HEK293 (cell line): ENCODE results near the gene WDR82.

Experiments used
- CTCF ChIA-PET: fragments of 350-600 bp; formaldehyde crosslinking; extraction: SDS; loops from one replicate; lab custom pipeline; 2021; ENCODE audit warnings: antibody characterized with exemption; lab: Yijun Ruan, JAX
- POLR2A ChIA-PET: fragments of 300-600 bp; formaldehyde crosslinking; extraction: SDS; loops from one replicate; lab custom pipeline; 2020; ENCODE audit warnings: antibody characterized with exemption, inconsistent platforms; lab: Yijun Ruan, JAX
- H3K27ac ChIP-seq: fragments of 200-500 bp; sonication (Bioruptor generic); 2 replicates; pipeline ENCODE4 v1.5.1; 2014; ENCODE audit warnings: low read depth, low read length, control low read depth, inconsistent platforms; ENCODE audit errors: extremely low read depth
- H3K36me3 ChIP-seq, 2 experiments: fragments of 200-500 bp in 1 of 2; sonication (Bioruptor generic) in 1 of 2; 1 replicate in 1 of 2; 2 replicates in 1 of 2; pipeline ENCODE4 v1.5.1; 2014 to 2017; ENCODE audit warnings: inconsistent platforms in 2 of 2, low read length in 2 of 2; ENCODE audit not compliant: control insufficient read depth in 2 of 2, insufficient read depth in 1 of 2
- H3K4me1 ChIP-seq: fragments of 200-500 bp; sonication (Bioruptor generic); 2 replicates; pipeline ENCODE4 v1.5.1; 2014; ENCODE audit warnings: mild to moderate bottlenecking, low read length, inconsistent platforms; ENCODE audit not compliant: control insufficient read depth, insufficient read depth
- H3K4me3 ChIP-seq: 2 replicates; pipeline ENCODE4 v1.5.1; 2011; ENCODE audit warnings: low read depth, mild to moderate bottlenecking, control low read depth, low read length, moderate library complexity
- H3K9me3 ChIP-seq: fragments of 200-500 bp; sonication (Bioruptor generic); 2 replicates; pipeline ENCODE4 v1.5.1; 2014; ENCODE audit warnings: low read depth, low read length, inconsistent platforms; ENCODE audit not compliant: control insufficient read depth, insufficient read depth
- GLIS2 ChIP-seq: fragments of 450-650 bp; formaldehyde crosslinking; IDR thresholded peaks from 2 replicates; pipeline ENCODE4 v1.5.1; 2016; ENCODE audit warnings: missing biosample characterization, missing genetic modification characterization
- SCRT2 ChIP-seq: fragments of 450-650 bp; formaldehyde crosslinking; IDR thresholded peaks from 2 replicates; pipeline ENCODE4 v1.5.1; 2016; ENCODE audit warnings: missing biosample characterization, missing genetic modification characterization
- SETDB1 ChIP-seq: IDR thresholded peaks from one replicate; pipeline ENCODE4 v1.6.1; 2017; ENCODE audit warnings: mild to moderate bottlenecking, low read length, moderate library complexity, mixed read lengths; ENCODE audit not compliant: insufficient read length
- SP2 ChIP-seq: fragments of 450-650 bp; formaldehyde crosslinking; IDR thresholded peaks from 2 replicates; pipeline ENCODE4 v1.5.1; 2016; ENCODE audit warnings: missing biosample characterization, missing genetic modification characterization
- TRIM28 ChIP-seq: IDR thresholded peaks from 2 replicates; pipeline ENCODE4 v1.6.1; 2011; ENCODE audit warnings: low read length, control low read depth, borderline replicate concordance
- ZBTB17 ChIP-seq: fragments of 450-650 bp; formaldehyde crosslinking; IDR thresholded peaks from 2 replicates; pipeline ENCODE4 v1.5.1; 2016; ENCODE audit warnings: missing biosample characterization, missing genetic modification characterization
- ZFHX2 ChIP-seq: fragments of 450-650 bp; formaldehyde crosslinking; conservative IDR thresholded peaks from 2 replicates; pipeline ENCODE4 v1.5.1; 2016; ENCODE audit warnings: missing biosample characterization, missing genetic modification characterization
- ZFP69B ChIP-seq: fragments of 450-650 bp; formaldehyde crosslinking; IDR thresholded peaks from 2 replicates; pipeline ENCODE4 v1.5.1; 2016; ENCODE audit warnings: missing biosample characterization, missing genetic modification characterization
- ZNF155 ChIP-seq: fragments of 450-650 bp; formaldehyde crosslinking; IDR thresholded peaks from 2 replicates; pipeline ENCODE4 v1.5.1; 2016; ENCODE audit warnings: missing biosample characterization, missing genetic modification characterization
- ZNF16 ChIP-seq: fragments of 450-650 bp; formaldehyde crosslinking; IDR thresholded peaks from 2 replicates; pipeline ENCODE4 v1.5.1; 2016; ENCODE audit warnings: low read depth, missing biosample characterization, missing genetic modification characterization
- ZNF302 ChIP-seq: fragments of 450-650 bp; formaldehyde crosslinking; IDR thresholded peaks from 2 replicates; pipeline ENCODE4 v1.5.1; 2016; ENCODE audit warnings: missing biosample characterization, missing genetic modification characterization, low read depth
- ZNF416 ChIP-seq: fragments of 450-650 bp; formaldehyde crosslinking; IDR thresholded peaks from 2 replicates; pipeline ENCODE4 v1.5.1; 2016; ENCODE audit warnings: missing biosample characterization, missing genetic modification characterization
- ZNF488 ChIP-seq: fragments of 450-650 bp; formaldehyde crosslinking; IDR thresholded peaks from 2 replicates; pipeline ENCODE4 v1.5.1; 2016; ENCODE audit warnings: missing biosample characterization, missing genetic modification characterization
- ZNF501 ChIP-seq: fragments of 450-650 bp; formaldehyde crosslinking; IDR thresholded peaks from 2 replicates; pipeline ENCODE4 v1.5.1; 2016; ENCODE audit warnings: missing biosample characterization, missing genetic modification characterization
- ZNF529 ChIP-seq: fragments of 450-650 bp; formaldehyde crosslinking; IDR thresholded peaks from 2 replicates; pipeline ENCODE4 v1.5.1; 2017; ENCODE audit warnings: missing genetic modification characterization, missing biosample characterization; ENCODE audit not compliant: insufficient replicate concordance
- ZNF623 ChIP-seq: fragments of 450-650 bp; formaldehyde crosslinking; IDR thresholded peaks from 2 replicates; pipeline ENCODE4 v1.5.1; 2016; ENCODE audit warnings: missing biosample characterization, missing genetic modification characterization
- ZNF624 ChIP-seq: fragments of 450-650 bp; formaldehyde crosslinking; IDR thresholded peaks from 2 replicates; pipeline ENCODE4 v1.5.1; 2017; ENCODE audit warnings: missing biosample characterization, missing genetic modification characterization
- ZNF629 ChIP-seq: fragments of 450-650 bp; formaldehyde crosslinking; IDR thresholded peaks from 2 replicates; pipeline ENCODE4 v1.5.1; 2017; ENCODE audit warnings: missing biosample characterization, missing genetic modification characterization
- ZNF664 ChIP-seq: fragments of 450-650 bp; formaldehyde crosslinking; IDR thresholded peaks from 2 replicates; pipeline ENCODE4 v1.5.1; 2016; ENCODE audit warnings: missing biosample characterization, missing genetic modification characterization
- ZNF707 ChIP-seq: fragments of 450-650 bp; formaldehyde crosslinking; IDR thresholded peaks from 2 replicates; pipeline ENCODE4 v1.5.1; 2016; ENCODE audit warnings: missing biosample characterization, missing genetic modification characterization
- ZNF777 ChIP-seq: fragments of 450-650 bp; formaldehyde crosslinking; IDR thresholded peaks from 2 replicates; pipeline ENCODE4 v1.5.1; 2017; ENCODE audit warnings: missing biosample characterization, missing genetic modification characterization, borderline replicate concordance
- TF ChIP-seq, protein P1 (sequence below): fragments of 450-650 bp; formaldehyde crosslinking; IDR thresholded peaks from 2 replicates; pipeline ENCODE4 v1.5.1; 2016; ENCODE audit warnings: missing biosample characterization, missing genetic modification characterization
- TF ChIP-seq, protein P2 (sequence below): fragments of 450-650 bp; formaldehyde crosslinking; IDR thresholded peaks from 2 replicates; pipeline ENCODE4 v1.5.1; 2016; ENCODE audit warnings: missing biosample characterization, missing genetic modification characterization
- TF ChIP-seq, protein P3 (sequence below): IDR thresholded peaks from 2 replicates; pipeline ENCODE4 v1.6.1; 2011; ENCODE audit warnings: mild to moderate bottlenecking, low read depth, low read length, borderline replicate concordance
- TF ChIP-seq, protein P4 (sequence below): fragments of 450-650 bp; formaldehyde crosslinking; IDR thresholded peaks from 2 replicates; pipeline ENCODE4 v1.5.1; 2016; ENCODE audit warnings: missing biosample characterization, missing genetic modification characterization
- TF ChIP-seq, protein P5 (sequence below): fragments of 450-650 bp; formaldehyde crosslinking; IDR thresholded peaks from 2 replicates; pipeline ENCODE4 v1.5.1; 2016; ENCODE audit warnings: missing biosample characterization, missing genetic modification characterization

The WDR82 gene

DNA sequence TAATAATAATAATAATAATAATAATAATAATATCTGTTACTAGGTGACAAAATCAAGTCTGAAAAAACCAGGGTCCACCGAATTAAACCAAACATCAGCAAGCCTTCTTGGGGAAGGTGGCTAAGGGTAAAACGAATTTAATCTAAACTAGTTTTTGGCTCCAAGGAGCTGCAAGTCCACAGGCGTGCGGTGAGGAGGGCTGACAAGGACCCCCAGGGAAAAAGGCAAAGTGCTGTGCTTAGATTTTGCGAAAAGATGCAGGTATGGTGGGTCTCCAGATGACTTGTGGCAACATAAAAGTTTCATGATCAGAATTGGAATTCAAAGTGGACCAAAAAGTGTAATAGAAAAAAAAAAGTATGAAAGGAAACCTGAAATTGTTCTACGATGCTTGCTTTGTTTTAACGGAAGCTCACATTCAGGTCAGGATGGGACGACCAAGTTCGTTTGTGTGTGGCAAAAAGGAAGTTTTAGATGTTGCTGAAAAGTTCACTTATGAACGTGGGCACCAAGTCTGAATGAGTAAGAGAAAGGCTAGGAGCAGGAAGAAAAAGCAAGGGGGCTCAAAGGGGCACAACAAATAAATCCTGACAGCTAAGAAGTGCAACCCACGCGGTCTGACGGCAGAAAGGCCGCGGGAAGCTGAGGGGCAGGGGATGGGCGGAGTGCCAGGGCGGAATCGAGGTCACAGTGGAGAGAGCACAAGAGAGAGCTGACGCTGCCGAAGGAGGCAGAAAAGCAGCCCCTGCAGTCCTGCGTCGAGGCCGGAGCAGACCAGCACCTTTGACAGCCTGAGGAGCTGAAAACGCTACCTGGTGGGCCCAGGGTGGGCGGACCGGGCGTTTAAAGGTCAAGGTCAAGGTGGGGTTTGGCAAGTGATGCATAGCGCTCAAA is 1.1 kb downstream of the WDR82 start:
- Histone ChIP-seq H3K4me1 (no peaks in the 10 kb centered on the region), H3K36me3 (peaks cover 10 to 39% of the 10 kb centered on the region in 2 experiments; a peak in 2 of 3 replicates), H3K9me3 (no peaks in the 10 kb centered on the region), H3K4me3 (peak overlapping the region; percentile 82), H3K27ac (peak overlapping the region; percentile 95)
- ChIA-PET CTCF (interaction anchor here (0.6 to 1.0 kb wide), 9 partner anchors 9 to 275 kb away, joined by 3 to 6 read pairs (median 3); no protein-coding TSS in a partner anchor), POLR2A (interaction anchor here (0.7 to 2.3 kb wide), 7 partner anchors 10 to 272 kb away, joined by 3 to 23 read pairs (median 3); partner anchors contain the start of genes GLYCTK and TWF2)
- TF ChIP-seq GLIS2 (tag by site-specific recombination) = no peak
- peak; percentile 79 for TF ChIP-seq ZBTB17 (tag by site-specific recombination)
- TF ChIP-seq SCRT2 (tag by site-specific recombination) = no peak
- no peak for TF ChIP-seq ZNF777 (tag by site-specific recombination)
- TF ChIP-seq, protein P1, sequence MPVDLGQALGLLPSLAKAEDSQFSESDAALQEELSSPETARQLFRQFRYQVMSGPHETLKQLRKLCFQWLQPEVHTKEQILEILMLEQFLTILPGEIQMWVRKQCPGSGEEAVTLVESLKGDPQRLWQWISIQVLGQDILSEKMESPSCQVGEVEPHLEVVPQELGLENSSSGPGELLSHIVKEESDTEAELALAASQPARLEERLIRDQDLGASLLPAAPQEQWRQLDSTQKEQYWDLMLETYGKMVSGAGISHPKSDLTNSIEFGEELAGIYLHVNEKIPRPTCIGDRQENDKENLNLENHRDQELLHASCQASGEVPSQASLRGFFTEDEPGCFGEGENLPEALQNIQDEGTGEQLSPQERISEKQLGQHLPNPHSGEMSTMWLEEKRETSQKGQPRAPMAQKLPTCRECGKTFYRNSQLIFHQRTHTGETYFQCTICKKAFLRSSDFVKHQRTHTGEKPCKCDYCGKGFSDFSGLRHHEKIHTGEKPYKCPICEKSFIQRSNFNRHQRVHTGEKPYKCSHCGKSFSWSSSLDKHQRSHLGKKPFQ (tag by site-specific recombination) = no peak
- TF ChIP-seq ZNF707 (tag by site-specific recombination) = no peak
- TF ChIP-seq ZFHX2 (tag by site-specific recombination) = peak; percentile 85
- no peak for TF ChIP-seq ZNF623 (tag by site-specific recombination)
- TF ChIP-seq, protein P2, sequence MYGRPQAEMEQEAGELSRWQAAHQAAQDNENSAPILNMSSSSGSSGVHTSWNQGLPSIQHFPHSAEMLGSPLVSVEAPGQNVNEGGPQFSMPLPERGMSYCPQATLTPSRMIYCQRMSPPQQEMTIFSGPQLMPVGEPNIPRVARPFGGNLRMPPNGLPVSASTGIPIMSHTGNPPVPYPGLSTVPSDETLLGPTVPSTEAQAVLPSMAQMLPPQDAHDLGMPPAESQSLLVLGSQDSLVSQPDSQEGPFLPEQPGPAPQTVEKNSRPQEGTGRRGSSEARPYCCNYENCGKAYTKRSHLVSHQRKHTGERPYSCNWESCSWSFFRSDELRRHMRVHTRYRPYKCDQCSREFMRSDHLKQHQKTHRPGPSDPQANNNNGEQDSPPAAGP = no peak
- TF ChIP-seq TRIM28 = no peak
- peak; percentile 42; the same call in 1 of the 2 replicates for TF ChIP-seq ZFP69B
- TF ChIP-seq, protein P3, sequence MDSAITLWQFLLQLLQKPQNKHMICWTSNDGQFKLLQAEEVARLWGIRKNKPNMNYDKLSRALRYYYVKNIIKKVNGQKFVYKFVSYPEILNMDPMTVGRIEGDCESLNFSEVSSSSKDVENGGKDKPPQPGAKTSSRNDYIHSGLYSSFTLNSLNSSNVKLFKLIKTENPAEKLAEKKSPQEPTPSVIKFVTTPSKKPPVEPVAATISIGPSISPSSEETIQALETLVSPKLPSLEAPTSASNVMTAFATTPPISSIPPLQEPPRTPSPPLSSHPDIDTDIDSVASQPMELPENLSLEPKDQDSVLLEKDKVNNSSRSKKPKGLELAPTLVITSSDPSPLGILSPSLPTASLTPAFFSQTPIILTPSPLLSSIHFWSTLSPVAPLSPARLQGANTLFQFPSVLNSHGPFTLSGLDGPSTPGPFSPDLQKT = no peak
- TF ChIP-seq ZNF302 (tag by site-specific recombination) = no peak
- TF ChIP-seq, protein P4, sequence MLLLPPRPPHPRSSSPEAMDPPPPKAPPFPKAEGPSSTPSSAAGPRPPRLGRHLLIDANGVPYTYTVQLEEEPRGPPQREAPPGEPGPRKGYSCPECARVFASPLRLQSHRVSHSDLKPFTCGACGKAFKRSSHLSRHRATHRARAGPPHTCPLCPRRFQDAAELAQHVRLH = no peak
- no peak for TF ChIP-seq ZNF664 (tag by site-specific recombination)
- TF ChIP-seq ZNF16 (tag by site-specific recombination) = no peak
- 0 out of 2 replicates have a peak, but pooled peaks have one; percentile 7 for TF ChIP-seq ZNF501 (tag by site-specific recombination)
- no peak for TF ChIP-seq ZNF529 (tag by site-specific recombination)
- no peak for TF ChIP-seq ZNF155
- TF ChIP-seq SP2 (tag by site-specific recombination) = peak; percentile 39
- TF ChIP-seq ZNF629 (tag by site-specific recombination) = no peak
- no peak for TF ChIP-seq ZNF416
- TF ChIP-seq SETDB1 = no peak
- TF ChIP-seq ZNF488 (tag by site-specific recombination) = no peak
- TF ChIP-seq, protein P5, sequence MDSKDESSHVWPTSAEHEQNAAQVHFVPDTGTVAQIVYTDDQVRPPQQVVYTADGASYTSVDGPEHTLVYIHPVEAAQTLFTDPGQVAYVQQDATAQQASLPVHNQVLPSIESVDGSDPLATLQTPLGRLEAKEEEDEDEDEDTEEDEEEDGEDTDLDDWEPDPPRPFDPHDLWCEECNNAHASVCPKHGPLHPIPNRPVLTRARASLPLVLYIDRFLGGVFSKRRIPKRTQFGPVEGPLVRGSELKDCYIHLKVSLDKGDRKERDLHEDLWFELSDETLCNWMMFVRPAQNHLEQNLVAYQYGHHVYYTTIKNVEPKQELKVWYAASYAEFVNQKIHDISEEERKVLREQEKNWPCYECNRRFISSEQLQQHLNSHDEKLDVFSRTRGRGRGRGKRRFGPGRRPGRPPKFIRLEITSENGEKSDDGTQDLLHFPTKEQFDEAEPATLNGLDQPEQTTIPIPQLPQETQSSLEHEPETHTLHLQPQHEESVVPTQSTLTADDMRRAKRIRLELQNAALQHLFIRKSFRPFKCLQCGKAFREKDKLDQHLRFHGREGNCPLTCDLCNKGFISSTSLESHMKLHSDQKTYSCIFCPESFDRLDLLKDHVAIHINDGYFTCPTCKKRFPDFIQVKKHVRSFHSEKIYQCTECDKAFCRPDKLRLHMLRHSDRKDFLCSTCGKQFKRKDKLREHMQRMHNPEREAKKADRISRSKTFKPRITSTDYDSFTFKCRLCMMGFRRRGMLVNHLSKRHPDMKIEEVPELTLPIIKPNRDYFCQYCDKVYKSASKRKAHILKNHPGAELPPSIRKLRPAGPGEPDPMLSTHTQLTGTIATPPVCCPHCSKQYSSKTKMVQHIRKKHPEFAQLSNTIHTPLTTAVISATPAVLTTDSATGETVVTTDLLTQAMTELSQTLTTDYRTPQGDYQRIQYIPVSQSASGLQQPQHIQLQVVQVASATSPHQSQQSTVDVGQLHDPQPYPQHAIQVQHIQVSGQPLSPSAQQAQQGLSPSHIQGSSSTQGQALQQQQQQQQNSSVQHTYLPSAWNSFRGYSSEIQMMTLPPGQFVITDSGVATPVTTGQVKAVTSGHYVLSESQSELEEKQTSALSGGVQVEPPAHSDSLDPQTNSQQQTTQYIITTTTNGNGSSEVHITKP (tag by site-specific recombination) = no peak
- no peak for TF ChIP-seq ZNF624 (tag by site-specific recombination)
